WERI-Rb-1 (cell line): Measurements from ENCODE around the gene AHDC1.

ENCODE experiments used
- DNase-seq: peaks from one replicate; pipeline ENCODE4 v3.0.0-alpha.2; 2020
- H3K27ac ChIP-seq: fragments of 250-450 bp; sonication (Bioruptor Pico); 2 replicates; pipeline ENCODE4 v1.5.1; 2020; ENCODE audit warnings: mild to moderate bottlenecking, moderate library complexity
- H3K27me3 ChIP-seq: fragments of 250-450 bp; sonication (Bioruptor Pico); 2 replicates; pipeline ENCODE4 v1.5.1; 2021; ENCODE audit warnings: mild to moderate bottlenecking, low read depth, moderate library complexity; ENCODE audit not compliant: insufficient read depth, severe bottlenecking
- H3K36me3 ChIP-seq: fragments of 250-450 bp; sonication (Bioruptor Pico); 2 replicates; pipeline ENCODE4 v1.5.1; 2020; ENCODE audit warnings: mild to moderate bottlenecking, moderate library complexity
- H3K4me3 ChIP-seq: 2 replicates; pipeline ENCODE4 v1.5.1; 2011; ENCODE audit warnings: low read depth, mild to moderate bottlenecking, control low read depth, low read length
- H3K9me3 ChIP-seq: fragments of 250-450 bp; sonication (Bioruptor Pico); 2 replicates; pipeline ENCODE4 v1.5.1; 2021; ENCODE audit warnings: mild to moderate bottlenecking, moderate library complexity; ENCODE audit not compliant: severe bottlenecking
- TF ChIP-seq, protein P1 (sequence below): IDR thresholded peaks from 2 replicates; pipeline ENCODE4 v1.5.1; 2011; ENCODE audit warnings: low read depth, mild to moderate bottlenecking, control low read depth, inconsistent platforms, low read length

The AHDC1 gene

DNA sequence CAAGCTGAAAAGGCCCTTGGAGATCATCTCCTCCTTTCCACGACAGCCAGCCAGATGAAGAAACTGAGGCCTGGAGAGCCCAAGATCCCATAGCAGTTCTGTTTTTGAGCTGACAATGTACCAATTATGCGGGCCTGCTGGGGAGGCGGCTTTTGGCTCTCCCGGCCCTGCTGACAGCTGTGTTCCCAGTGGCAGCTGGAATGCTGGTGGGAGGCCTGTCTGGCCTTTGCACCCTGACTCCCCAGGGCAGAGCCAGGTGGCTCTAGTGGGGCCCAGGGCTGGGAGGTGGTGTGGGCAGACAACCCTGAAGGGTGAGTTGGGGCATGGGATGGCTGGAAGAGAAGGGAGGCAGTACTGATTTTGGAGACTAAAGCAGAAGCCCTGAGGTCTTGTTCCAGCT is 83.3 kb downstream of the AHDC1 start:
- no peak for DNase-seq
- Histone ChIP-seq H3K27ac (no peak overlapping the region), H3K27me3 (no peaks in the 10 kb centered on the region), H3K4me3 (no peak overlapping the region), H3K9me3 (no peaks in the 10 kb centered on the region), H3K36me3 (no peaks in the 10 kb centered on the region)
- TF ChIP-seq, protein P1, sequence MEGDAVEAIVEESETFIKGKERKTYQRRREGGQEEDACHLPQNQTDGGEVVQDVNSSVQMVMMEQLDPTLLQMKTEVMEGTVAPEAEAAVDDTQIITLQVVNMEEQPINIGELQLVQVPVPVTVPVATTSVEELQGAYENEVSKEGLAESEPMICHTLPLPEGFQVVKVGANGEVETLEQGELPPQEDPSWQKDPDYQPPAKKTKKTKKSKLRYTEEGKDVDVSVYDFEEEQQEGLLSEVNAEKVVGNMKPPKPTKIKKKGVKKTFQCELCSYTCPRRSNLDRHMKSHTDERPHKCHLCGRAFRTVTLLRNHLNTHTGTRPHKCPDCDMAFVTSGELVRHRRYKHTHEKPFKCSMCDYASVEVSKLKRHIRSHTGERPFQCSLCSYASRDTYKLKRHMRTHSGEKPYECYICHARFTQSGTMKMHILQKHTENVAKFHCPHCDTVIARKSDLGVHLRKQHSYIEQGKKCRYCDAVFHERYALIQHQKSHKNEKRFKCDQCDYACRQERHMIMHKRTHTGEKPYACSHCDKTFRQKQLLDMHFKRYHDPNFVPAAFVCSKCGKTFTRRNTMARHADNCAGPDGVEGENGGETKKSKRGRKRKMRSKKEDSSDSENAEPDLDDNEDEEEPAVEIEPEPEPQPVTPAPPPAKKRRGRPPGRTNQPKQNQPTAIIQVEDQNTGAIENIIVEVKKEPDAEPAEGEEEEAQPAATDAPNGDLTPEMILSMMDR = no peak

DNA sequence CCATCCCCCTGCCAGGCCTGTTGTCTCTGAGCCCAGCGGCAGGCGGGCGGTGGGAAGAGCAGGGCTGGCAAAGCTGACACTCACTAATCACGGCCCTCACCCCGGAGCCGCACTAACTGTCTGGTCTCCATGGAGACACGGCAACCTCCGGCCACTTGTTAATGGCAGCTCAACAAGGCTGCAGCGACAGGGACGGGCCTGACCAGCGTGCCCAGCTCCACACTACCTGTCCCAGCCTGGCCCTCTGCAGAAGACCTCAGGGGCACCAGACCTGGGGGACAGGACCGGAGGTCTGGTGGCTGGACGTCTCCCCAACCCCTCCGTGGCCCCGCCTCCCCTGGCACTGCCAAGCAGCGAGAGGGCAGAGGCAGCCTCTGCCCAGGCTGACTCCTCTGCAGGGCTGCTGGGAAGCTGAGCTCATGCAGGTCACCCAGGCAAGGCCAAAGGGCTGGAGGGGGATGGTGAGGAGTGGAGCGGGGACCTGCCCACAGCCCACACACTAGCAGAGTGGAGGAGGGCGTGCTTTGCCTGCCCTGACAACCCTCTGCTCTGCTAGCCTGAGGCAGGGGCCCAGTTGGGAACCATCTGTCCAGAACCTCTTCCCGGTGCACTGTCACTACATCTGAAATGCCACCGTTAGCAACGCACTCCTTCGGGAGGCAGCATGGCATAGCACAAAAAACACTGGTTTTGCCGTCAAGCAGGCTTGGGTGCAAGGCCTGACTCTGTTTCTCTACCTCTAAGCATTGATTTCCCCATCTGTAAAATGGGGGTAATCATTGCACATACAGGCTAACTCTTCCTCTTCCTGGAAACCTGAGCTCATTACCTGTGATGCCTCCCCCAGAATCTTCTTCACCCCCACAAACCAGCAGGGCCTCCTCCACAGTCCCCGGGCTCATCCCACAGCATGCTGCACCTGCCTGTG is 84.3 kb downstream of the AHDC1 start:
- no peak overlapping the region for H3K27ac ChIP-seq
- no peak for DNase-seq
- H3K9me3 ChIP-seq = no peaks in the 10 kb centered on the region
- no peaks in the 10 kb centered on the region for H3K27me3 ChIP-seq
- TF ChIP-seq, protein P1 = no peak
- H3K36me3 ChIP-seq = no peaks in the 10 kb centered on the region
- H3K4me3 ChIP-seq = no peak overlapping the region

DNA sequence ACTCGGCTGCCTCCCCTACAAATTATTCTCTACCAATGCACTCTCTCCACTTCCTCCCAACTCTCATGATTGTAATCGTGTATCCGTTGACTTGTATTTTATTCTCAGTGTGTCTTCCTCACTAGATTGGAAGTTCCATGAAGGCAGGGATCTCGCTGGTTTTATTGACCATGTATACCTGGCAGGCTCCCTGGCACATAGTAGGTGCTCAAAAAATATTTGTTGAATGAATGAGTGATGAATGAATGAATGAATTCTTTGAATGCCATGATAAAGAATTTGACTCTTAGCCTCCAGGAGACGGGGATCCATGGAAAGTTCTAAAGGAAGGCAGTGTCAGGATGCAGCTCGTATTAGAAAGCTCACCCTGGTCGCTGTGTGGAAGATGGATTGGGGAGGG is 85.1 kb downstream of the AHDC1 start:
- no peaks in the 10 kb centered on the region for H3K36me3 ChIP-seq
- H3K27me3 ChIP-seq = no peaks in the 10 kb centered on the region
- TF ChIP-seq, protein P1 = no peak
- no peak for DNase-seq
- H3K27ac ChIP-seq = no peak overlapping the region
- H3K9me3 ChIP-seq = no peaks in the 10 kb centered on the region
- no peak overlapping the region for H3K4me3 ChIP-seq

DNA sequence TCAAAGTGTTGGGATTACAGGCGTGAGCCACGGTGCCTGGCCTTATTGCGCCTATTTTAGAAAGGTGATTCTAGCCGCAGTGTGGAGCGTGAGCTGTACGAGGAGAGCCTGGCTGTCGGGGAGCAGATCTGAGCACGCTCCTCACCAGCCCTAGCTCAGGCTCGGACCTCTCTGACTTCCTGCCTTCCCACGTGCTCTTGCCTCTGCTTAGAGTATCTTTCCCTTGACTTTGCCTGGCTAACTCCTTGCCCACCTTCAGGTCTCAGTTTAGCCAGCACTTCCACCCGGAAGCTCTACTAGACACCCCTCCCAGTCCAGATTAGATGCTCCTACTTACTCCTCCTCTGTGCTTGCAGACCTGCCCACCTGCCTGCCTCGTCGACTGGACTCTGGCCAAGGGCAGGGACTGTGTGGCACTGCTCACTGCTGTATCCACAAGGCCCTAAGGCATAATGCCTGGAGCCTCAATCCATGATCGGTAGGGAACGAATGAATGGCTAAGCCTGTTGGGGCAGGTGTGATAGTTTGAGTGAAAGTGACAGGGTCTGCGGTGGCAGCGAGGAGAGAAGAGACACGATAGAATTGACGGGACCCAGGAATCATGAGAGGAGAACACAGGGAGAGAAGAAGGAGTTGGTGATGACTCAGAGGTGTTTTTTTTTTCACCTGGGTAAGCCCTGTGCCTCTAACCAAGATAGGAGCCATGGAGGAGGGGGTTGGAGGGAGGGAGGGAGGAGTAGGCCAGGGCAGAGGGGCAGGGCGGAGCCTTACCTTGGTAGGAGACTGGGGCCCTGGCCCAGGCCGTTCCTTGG is 85.8 kb downstream of the AHDC1 start:
- Histone ChIP-seq H3K36me3 (no peaks in the 10 kb centered on the region), H3K27ac (no peak overlapping the region), H3K4me3 (no peak overlapping the region), H3K9me3 (no peaks in the 10 kb centered on the region), H3K27me3 (no peaks in the 10 kb centered on the region)
- TF ChIP-seq, protein P1 = no peak
- no peak for DNase-seq

DNA sequence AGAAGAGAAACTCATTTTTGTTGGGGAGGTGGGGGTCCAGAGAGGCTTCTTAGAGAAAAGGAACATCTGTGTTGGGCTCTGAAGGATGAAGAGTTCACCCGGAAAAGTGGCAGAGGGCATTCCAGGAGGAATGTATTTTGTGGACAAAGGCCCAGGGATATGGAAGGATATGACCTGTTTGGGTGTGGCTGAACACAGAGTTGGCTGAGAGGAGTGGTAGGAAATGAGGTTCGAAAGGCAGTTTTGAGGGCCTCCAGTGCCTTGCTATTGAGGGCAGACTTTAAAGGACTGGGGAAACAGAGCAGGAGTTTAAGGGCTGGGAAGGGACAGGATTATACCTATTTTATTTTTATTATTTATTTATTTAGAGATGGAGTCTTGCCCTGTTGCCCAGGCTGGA is 86.6 kb downstream of the AHDC1 start:
- Histone ChIP-seq H3K4me3 (no peak overlapping the region), H3K27me3 (no peaks in the 10 kb centered on the region), H3K36me3 (no peaks in the 10 kb centered on the region), H3K27ac (no peak overlapping the region), H3K9me3 (no peaks in the 10 kb centered on the region)
- no peak for DNase-seq
- TF ChIP-seq, protein P1 = no peak
